IMR-90 (cell line): Measurements from ENCODE around the gene ADAP1.

Experiments used
- CTCF ChIP-seq: conservative IDR thresholded peaks from 2 replicates; pipeline ENCODE4 v1.5.1; 2012; ENCODE audit warnings: mild to moderate bottlenecking, low read depth, low read length, improper control_type of control experiment
- ELK1 ChIP-seq: fragments of 150-350 bp; IDR thresholded peaks from 2 replicates; pipeline ENCODE4 v1.6.1; 2016; ENCODE audit warnings: low read depth, mild to moderate bottlenecking, low read length, moderate library complexity, borderline replicate concordance
- POLR2A ChIP-seq: IDR thresholded peaks from 2 replicates; pipeline ENCODE4 v1.6.1; 2012; ENCODE audit warnings: mild to moderate bottlenecking, low read depth, low read length
- RAD21 ChIP-seq: IDR thresholded peaks from 2 replicates; pipeline ENCODE4 v1.6.1; 2012; ENCODE audit warnings: low read length, improper control_type of control experiment
- SMC3 ChIP-seq: fragments of 150-350 bp; IDR thresholded peaks from 2 replicates; pipeline ENCODE4 v1.6.1; 2016; ENCODE audit warnings: low read depth, mild to moderate bottlenecking, antibody characterized with exemption, low read length, moderate library complexity

GRCh38 chr7:958221-959200, 4.0 kb upstream of the ADAP1 start:
- TF ChIP-seq SMC3 (no peak), CTCF (no peak), RAD21 (no peak), POLR2A (no peak), ELK1 (no peak)
